Suppressor macrophage (primary cell): ENCODE measurements around the gene CCDC40.
"Not testable (repeated sequence)": the region's sequence is repeated elsewhere in the genome, so short reads cannot be mapped to it uniquely, and the experiment has no call there.

Source experiments
- DNase-seq, 4 experiments: peaks; one replicate each; pipeline ENCODE4 v3.0.0-alpha.2; 2020 to 2022

Gene CCDC40

GRCh38 chr17:80024206-80024972, 12.1 kb upstream of the CCDC40 start:
- DNase-seq: no peak

GRCh38 chr17:80025140-80025539, 11.3 kb upstream of the CCDC40 start:
- no peak for DNase-seq

- DNase-seq: no peak
These were observed 10.6 kb upstream of the CCDC40 start for GRCh38 chr17:80025796-80026195.

GRCh38 chr17:80026359-80027042, 9.9 kb upstream of the CCDC40 start:
- DNase-seq: no peak

- DNase-seq: no peak
These were observed 9.4 kb upstream of the CCDC40 start for GRCh38 chr17:80027043-80027435.

GRCh38 chr17:80028030-80028429, 8.4 kb upstream of the CCDC40 start:
- no peak for DNase-seq

- DNase-seq: peak; percentile 72 to 85 (median 78)
These were observed 7.0 kb upstream of the CCDC40 start for GRCh38 chr17:80029258-80029974.

- no peak for DNase-seq
These were observed 5.6 kb upstream of the CCDC40 start for GRCh38 chr17:80030730-80031410.

- DNase-seq: no peak
These were observed 4.6 kb upstream of the CCDC40 start for GRCh38 chr17:80031691-80032430.

GRCh38 chr17:80032614-80033171, 3.7 kb upstream of the CCDC40 start:
- DNase-seq: no peak

GRCh38 chr17:80033840-80034239, 2.6 kb upstream of the CCDC40 start:
- DNase-seq: no peak

GRCh38 chr17:80034791-80035686, 1.4 kb upstream of the CCDC40 start:
- peak; percentile 30 to 63 (median 52) for DNase-seq

GRCh38 chr17:80035687-80035936, 830 bp upstream of the CCDC40 start, which contains the start of gene TBC1D16:
Gene TBC1D16 (minus strand): TSS chr17:80035872. CDS start chr17:80013547, 22,325 bp downstream.
- DNase-seq: no peak

- peak in 3 of 4 experiments; percentile 5 to 29 (median 10) for DNase-seq
These were observed 454 bp downstream of the CCDC40 start for GRCh38 chr17:80036715-80037477.

GRCh38 chr17:80043963-80044362, 7.5 kb downstream of the CCDC40 start:
- no peak for DNase-seq

GRCh38 chr17:80045703-80046102, 9.3 kb downstream of the CCDC40 start:
- DNase-seq: no peak

GRCh38 chr17:80046709-80047108, 10.3 kb downstream of the CCDC40 start:
- DNase-seq: not testable (repeated sequence)

- no peak for DNase-seq
These were observed 10.7 kb downstream of the CCDC40 start for GRCh38 chr17:80047176-80047575.

GRCh38 chr17:80049986-80050385, 13.5 kb downstream of the CCDC40 start:
- DNase-seq: no peak

- no peak for DNase-seq
These were observed 14.3 kb downstream of the CCDC40 start for GRCh38 chr17:80050706-80051105.
